IMR-90 (cell line): ENCODE data around the gene MDM2.

Experiments
- CEBPB ChIP-seq: IDR thresholded peaks from 2 replicates; pipeline ENCODE4 v1.6.1; 2012; ENCODE audit warnings: low read depth, low read length, improper control_type of control experiment
- CTCF ChIP-seq: conservative IDR thresholded peaks from 2 replicates; pipeline ENCODE4 v1.5.1; 2012; ENCODE audit warnings: mild to moderate bottlenecking, low read depth, low read length, improper control_type of control experiment
- ELK1 ChIP-seq: fragments of 150-350 bp; IDR thresholded peaks from 2 replicates; pipeline ENCODE4 v1.6.1; 2016; ENCODE audit warnings: low read depth, mild to moderate bottlenecking, low read length, moderate library complexity, borderline replicate concordance
- MAZ ChIP-seq: IDR thresholded peaks from 2 replicates; pipeline ENCODE4 v1.6.1; 2012; ENCODE audit warnings: low read depth, mild to moderate bottlenecking, low read length, improper control_type of control experiment, moderate library complexity, borderline replicate concordance
- POLR2A ChIP-seq: IDR thresholded peaks from 2 replicates; pipeline ENCODE4 v1.6.1; 2012; ENCODE audit warnings: mild to moderate bottlenecking, low read depth, low read length
- RFX5 ChIP-seq: IDR thresholded peaks from 2 replicates; pipeline ENCODE4 v1.8.0; 2012; ENCODE audit warnings: low read depth, mild to moderate bottlenecking, low read length, moderate library complexity
- SMC3 ChIP-seq: fragments of 150-350 bp; IDR thresholded peaks from 2 replicates; pipeline ENCODE4 v1.6.1; 2016; ENCODE audit warnings: low read depth, mild to moderate bottlenecking, antibody characterized with exemption, low read length, moderate library complexity
- USF2 ChIP-seq: fragments of 150-350 bp; IDR thresholded peaks from 2 replicates; pipeline ENCODE4 v1.6.1; 2017; ENCODE audit warnings: mild to moderate bottlenecking, antibody characterized with exemption, low read length, low read depth

GRCh38 chr12:68850390-68850789 is 42.4 kb downstream of the MDM2 start:
- no peak for TF ChIP-seq POLR2A
- no peak for TF ChIP-seq SMC3
- TF ChIP-seq CTCF: no peak
- no peak for TF ChIP-seq USF2
- no peak for TF ChIP-seq MAZ
- no peak for TF ChIP-seq RFX5
- TF ChIP-seq ELK1: no peak
- TF ChIP-seq CEBPB: no peak
